GM12891 (cell line): ENCODE measurements around the gene FYTTD1.

Source experiments
- PAX5 ChIP-seq: IDR thresholded peaks from 2 replicates; pipeline ENCODE4 v1.6.1; 2011; ENCODE audit warnings: low read length, moderate library complexity, mild to moderate bottlenecking; ENCODE audit not compliant: insufficient read depth, severe bottlenecking
- POLR2A ChIP-seq: IDR thresholded peaks from 2 replicates; pipeline ENCODE4 v1.6.1; 2011; ENCODE audit warnings: low read depth, low read length, control low read depth
- POLR2AphosphoS5 ChIP-seq: IDR thresholded peaks from 2 replicates; pipeline ENCODE4 v1.6.1; 2011; ENCODE audit warnings: low read depth, low read length, control low read depth
- POU2F2 ChIP-seq: IDR thresholded peaks from 2 replicates; pipeline ENCODE4 v1.6.1; 2011; ENCODE audit warnings: low read depth, mild to moderate bottlenecking, control low read depth, low read length, moderate library complexity
- SPI1 ChIP-seq: IDR thresholded peaks from 2 replicates; pipeline ENCODE4 v1.6.1; 2011; ENCODE audit warnings: low read depth, low read length, control low read depth
- TAF1 ChIP-seq: IDR thresholded peaks from 2 replicates; pipeline ENCODE4 v1.6.1; 2011; ENCODE audit warnings: low read depth, low read length, control low read depth

DNA sequence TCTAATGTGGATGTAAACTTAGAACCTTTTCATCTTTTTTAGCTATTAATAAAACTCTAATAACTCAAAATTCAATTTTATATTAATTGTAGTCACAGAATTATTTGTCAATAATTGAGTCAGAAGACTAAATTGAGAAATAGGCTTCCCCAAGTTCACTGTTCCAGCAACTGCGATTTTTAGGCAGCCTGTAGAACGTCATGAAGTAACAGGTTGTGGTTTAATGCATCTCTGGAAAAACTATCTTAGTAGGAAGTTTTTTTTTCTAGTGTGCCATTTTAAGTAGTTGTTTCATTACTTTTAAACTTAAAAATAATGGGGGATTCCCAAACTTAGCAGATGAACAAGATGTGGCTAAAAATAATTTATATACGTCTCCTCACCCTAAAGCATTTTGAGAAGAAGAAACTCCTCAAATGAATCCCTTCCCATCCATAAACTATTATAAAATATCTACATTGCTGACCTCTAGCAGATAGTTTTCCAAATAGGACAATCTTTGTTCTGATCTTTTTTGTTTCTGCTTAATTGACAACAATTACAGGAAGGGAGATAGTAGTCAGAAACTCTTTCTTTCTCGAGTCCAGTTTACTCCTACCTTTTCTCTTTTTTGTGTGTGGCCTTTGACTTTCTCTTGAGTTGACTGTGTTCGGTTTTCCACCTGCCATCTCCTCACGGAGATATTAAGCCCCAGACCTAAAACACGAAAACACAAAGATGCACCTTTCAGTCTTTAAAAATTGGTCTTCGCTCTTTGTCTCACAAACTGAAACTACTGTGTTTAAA lies 84.4 kb downstream of the FYTTD1 start:
- TF ChIP-seq POLR2A: no peak
- TF ChIP-seq POLR2AphosphoS5: no peak
- TF ChIP-seq POU2F2: no peak
- no peak for TF ChIP-seq TAF1
- TF ChIP-seq SPI1: no peak
- no peak for TF ChIP-seq PAX5
